Forelimb muscle (tissue), 1 donor: Measurements from ENCODE around the gene SCAMP2. TPM values are rescaled to one million over a fixed set of nuclear protein-coding genes. Genes with fewer than 3 reads are reported as not detected.

Experiments used
- DNase-seq: peaks from one replicate; pipeline ENCODE4 v3.0.0-alpha.2; 2013; ENCODE audit warnings: low read depth
- polyA plus RNA-seq: library from polyadenylated mRNA; unstranded; fragments of 120-200 nt; gene quantifications from one replicate; pipeline ENCODE4 v1.2.1, GENCODE V29; 2013; ENCODE audit not compliant: insufficient read length

SCAMP2 gene
- polyA plus RNA-seq, 1 donor, result 48.0 TPM

DNA sequence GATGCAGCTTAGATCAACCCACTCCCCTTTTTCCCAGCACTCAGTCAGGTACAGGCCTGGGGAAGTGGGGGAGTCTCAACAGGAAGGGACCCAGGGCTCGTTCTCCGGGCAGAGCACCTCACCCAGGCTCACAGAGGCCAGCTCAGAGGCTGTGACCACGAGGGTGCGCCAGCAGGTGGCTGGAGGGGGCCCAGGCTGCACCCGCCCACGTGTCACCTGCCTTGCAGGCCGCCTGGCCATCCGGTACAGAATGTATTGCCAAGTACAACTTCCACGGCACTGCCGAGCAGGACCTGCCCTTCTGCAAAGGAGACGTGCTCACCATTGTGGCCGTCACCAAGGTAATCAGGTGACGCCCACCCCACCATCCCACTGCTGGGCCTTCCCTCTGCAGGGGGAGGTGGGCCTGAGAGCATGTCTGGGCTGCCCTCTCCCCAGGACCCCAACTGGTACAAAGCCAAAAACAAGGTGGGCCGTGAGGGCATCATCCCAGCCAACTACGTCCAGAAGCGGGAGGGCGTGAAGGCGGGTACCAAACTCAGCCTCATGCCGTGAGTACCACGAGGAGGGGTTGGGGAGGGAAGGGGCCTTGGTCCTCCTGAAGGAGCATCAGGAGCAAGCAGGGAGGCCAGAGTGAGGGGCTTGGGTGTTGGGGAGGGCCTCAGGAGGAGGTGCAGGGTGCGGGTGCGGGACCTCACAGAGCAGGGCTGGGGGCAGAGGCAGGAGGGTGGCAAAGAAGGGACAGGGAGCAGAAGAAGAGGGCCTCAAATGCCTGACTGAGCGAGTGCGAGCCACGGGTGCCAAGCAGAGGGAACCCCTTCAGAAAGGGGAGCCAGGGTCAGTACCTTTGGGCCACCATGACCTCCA is 74.5 kb downstream of the SCAMP2 start:
- no peak for DNase-seq

DNA sequence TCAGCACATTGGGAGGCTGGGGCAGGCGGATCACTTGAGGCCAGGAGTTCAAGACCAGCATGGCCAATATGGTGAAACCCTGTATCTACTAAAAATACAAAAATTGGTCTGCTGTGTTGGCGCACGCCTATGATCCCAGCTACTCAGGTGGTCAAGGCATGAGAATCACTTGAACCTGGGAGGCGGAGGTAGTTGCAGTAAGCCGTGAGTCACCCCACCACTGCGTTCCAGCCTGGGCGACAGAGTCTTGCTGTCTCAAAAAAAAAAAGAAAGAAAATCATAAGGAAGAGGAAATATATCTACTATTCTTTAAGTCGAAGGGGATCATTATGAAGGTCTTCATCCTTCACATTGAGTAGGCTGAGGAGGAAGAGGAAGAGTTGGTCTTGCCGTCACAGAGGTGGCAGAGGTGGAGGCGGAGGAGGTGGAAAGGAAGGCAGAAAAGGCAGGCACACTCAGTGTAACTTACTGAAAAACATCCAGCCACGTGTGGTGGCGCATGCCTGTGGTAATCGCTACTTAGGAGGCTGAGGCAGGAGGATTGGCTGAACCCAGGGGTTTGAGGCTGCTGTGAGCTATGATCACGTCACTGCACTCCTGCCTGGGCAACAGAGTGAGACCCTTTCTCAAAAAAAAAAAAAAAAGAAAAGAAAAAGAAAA is 77.1 kb downstream of the SCAMP2 start:
- no peak for DNase-seq

DNA sequence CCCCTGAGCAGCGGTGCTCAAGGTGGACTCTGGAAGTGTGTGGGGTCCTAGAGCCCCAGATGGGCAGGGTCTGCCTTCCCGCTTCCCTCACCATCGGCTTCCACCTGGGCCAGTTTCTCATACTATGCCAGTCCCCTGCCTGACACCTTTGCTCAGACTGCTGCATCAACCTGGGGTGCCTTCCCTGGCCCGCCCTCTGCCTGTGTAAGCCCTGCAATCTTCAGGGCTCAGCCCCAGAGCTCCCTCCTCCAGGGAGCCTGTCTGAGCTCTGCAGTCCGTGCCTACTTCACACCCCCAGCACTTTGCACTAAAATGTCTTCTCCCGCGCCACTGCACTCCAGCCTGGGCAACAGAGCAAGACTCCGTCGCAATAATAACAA is 78.2 kb downstream of the SCAMP2 start:
- DNase-seq, result no peak

- no peak for DNase-seq
Observed at GRCh38 chr15:74794248-74794969, 78.8 kb downstream of the SCAMP2 start.

Other genes starting within 250 kb of the SCAMP2 start
- 23.7 TPM for gene EDC3, start 177.3 kb downstream of the SCAMP2 start, polyA plus RNA-seq
- not detected for gene CYP1A1, start 147.8 kb downstream of the SCAMP2 start, polyA plus RNA-seq
- gene CYP1A2, start 124.5 kb downstream of the SCAMP2 start, polyA plus RNA-seq, result 0.10 TPM
- gene CSK, start 91.3 kb downstream of the SCAMP2 start, polyA plus RNA-seq, result 31.7 TPM
- gene LMAN1L, start 60.5 kb downstream of the SCAMP2 start, polyA plus RNA-seq, result not detected
- gene CPLX3, start 46.7 kb downstream of the SCAMP2 start, polyA plus RNA-seq, result not detected
- gene ULK3, start 30.2 kb downstream of the SCAMP2 start, polyA plus RNA-seq, result 33.3 TPM
- 53.6 TPM for gene MPI, start 16.7 kb upstream of the SCAMP2 start, polyA plus RNA-seq
- gene FAM219B, start 33.5 kb upstream of the SCAMP2 start, polyA plus RNA-seq, result 50.0 TPM
- gene COX5A, start 64.7 kb upstream of the SCAMP2 start, polyA plus RNA-seq, result 249 TPM
- 0.75 TPM for gene RPP25, start 83.4 kb upstream of the SCAMP2 start, polyA plus RNA-seq
- gene SCAMP5, start 122.2 kb upstream of the SCAMP2 start, polyA plus RNA-seq, result 4.8 TPM
- gene PPCDC, start 150.2 kb upstream of the SCAMP2 start, polyA plus RNA-seq, result 6.1 TPM